ENCODE results near the gene FADS6.

- no peak for TF ChIP-seq CTCF (conservative IDR thresholded peaks at IDR 0.05; ENCODE audit: low read depth, low read length)
- no peak for TF ChIP-seq EZH2phosphoT487 (IDR thresholded peaks at IDR 0.05; ENCODE audit: borderline replicate concordance, low read length)
These were observed 44.9 kb upstream of the FADS6 start for GRCh38 chr17:74938194-74938950.

All from PC-3 (cell line).